Large intestine (tissue), 3 donors: ENCODE data around the gene LTF. TPM values are rescaled to one million over a fixed set of nuclear protein-coding genes. Genes with fewer than 3 reads are reported as not detected.

Experiments used
- DNase-seq, 2 donors: peaks; one replicate each; pipeline versions ENCODE4 v3.0.0 to v3.0.0-alpha.2; 2013
- H3K27ac ChIP-seq: one replicate; pipeline ENCODE4 v1.5.1; 2013; ENCODE audit warnings: low read length
- H3K27me3 ChIP-seq: 2 replicates; pipeline ENCODE4 v1.6.1; 2013; ENCODE audit warnings: low read length; ENCODE audit not compliant: control insufficient read depth, insufficient read depth
- H3K36me3 ChIP-seq: 2 replicates; pipeline ENCODE4 v1.6.1; 2013; ENCODE audit warnings: low read length; ENCODE audit not compliant: control insufficient read depth, insufficient read depth
- H3K4me1 ChIP-seq: one replicate; pipeline ENCODE4 v1.6.1; 2013; ENCODE audit warnings: low read length; ENCODE audit not compliant: control insufficient read depth, insufficient read depth
- H3K4me3 ChIP-seq: one replicate; pipeline ENCODE4 v1.5.1; 2013; ENCODE audit warnings: low read length
- H3K9me3 ChIP-seq: one replicate; pipeline ENCODE4 v1.6.1; 2013; ENCODE audit warnings: mild to moderate bottlenecking, low read depth, low read length, moderate library complexity; ENCODE audit not compliant: control insufficient read depth
- WGBS: methylation state at CpG from one replicate; pipeline ENCODE4 v1.1.5; 2013; ENCODE audit warnings: low lambda C conversion rate; ENCODE audit not compliant: insufficient coverage; 5-methylcytosine and 5-hydroxymethylcytosine counted together
- polyA plus RNA-seq: library from polyadenylated mRNA; unstranded; fragments of 120-200 nt; gene quantifications from one replicate; pipeline ENCODE4 v1.2.1, GENCODE V29; 2013

Gene LTF
- polyA plus RNA-seq, 1 donor, result 2.6 TPM

GRCh38 chr3:46413951-46414350 is 50.8 kb downstream of the LTF start:
- Histone ChIP-seq H3K36me3 (no peaks in the 10 kb centered on the region), H3K4me3 (no peak overlapping the region), H3K27ac (no peak overlapping the region), H3K4me1 (peaks cover 21% of the 10 kb centered on the region), H3K27me3 (no peaks in the 10 kb centered on the region), H3K9me3 (no peaks in the 10 kb centered on the region)
- DNase-seq, result no peak
- 100% methylated on average over 3 of the region's 5 CpGs for WGBS

- H3K36me3 ChIP-seq, result no peaks in the 10 kb centered on the region
- peaks cover 24% of the 10 kb centered on the region for H3K4me1 ChIP-seq
- no peak for DNase-seq
- H3K9me3 ChIP-seq, result no peaks in the 10 kb centered on the region
- WGBS, result no CpG with 5 or more reads among the region's 3 CpGs
- no peak overlapping the region for H3K27ac ChIP-seq
- no peaks in the 10 kb centered on the region for H3K27me3 ChIP-seq
- no peak overlapping the region for H3K4me3 ChIP-seq
Measured at GRCh38 chr3:46412786-46413298, 51.9 kb downstream of the LTF start.

GRCh38 chr3:46411271-46411670 is 53.4 kb downstream of the LTF start:
- Histone ChIP-seq H3K27ac (no peak overlapping the region), H3K9me3 (no peaks in the 10 kb centered on the region), H3K36me3 (no peaks in the 10 kb centered on the region), H3K27me3 (no peaks in the 10 kb centered on the region), H3K4me3 (no peak overlapping the region), H3K4me1 (peaks cover 25% of the 10 kb centered on the region)
- 92% methylated on average over 2 of the region's 2 CpGs for WGBS
- no peak for DNase-seq

- Histone ChIP-seq H3K27ac (no peak overlapping the region), H3K9me3 (no peaks in the 10 kb centered on the region), H3K4me3 (no peak overlapping the region), H3K36me3 (no peaks in the 10 kb centered on the region), H3K27me3 (no peaks in the 10 kb centered on the region), H3K4me1 (peaks cover 25% of the 10 kb centered on the region)
- no peak for DNase-seq
- WGBS, result no CpG with 5 or more reads among the region's 2 CpGs
Measured at GRCh38 chr3:46410669-46411068, 54.0 kb downstream of the LTF start.

GRCh38 chr3:46409739-46410489 is 54.8 kb downstream of the LTF start:
- Histone ChIP-seq H3K4me3 (no peak overlapping the region), H3K27me3 (no peaks in the 10 kb centered on the region), H3K27ac (no peak overlapping the region), H3K9me3 (no peaks in the 10 kb centered on the region), H3K36me3 (no peaks in the 10 kb centered on the region), H3K4me1 (peaks cover 26% of the 10 kb centered on the region)
- DNase-seq, result no peak
- 100% methylated on average over 1 of the region's 9 CpGs for WGBS

GRCh38 chr3:46408853-46409252 is 55.9 kb downstream of the LTF start:
- WGBS, result 100% methylated on average over 2 of the region's 7 CpGs
- H3K4me3 ChIP-seq, result no peak overlapping the region
- no peak for DNase-seq

GRCh38 chr3:46407970-46408369 is 56.7 kb downstream of the LTF start:
- no CpG with 5 or more reads among the region's 7 CpGs for WGBS
- no peaks in the 10 kb centered on the region for H3K36me3 ChIP-seq
- H3K27ac ChIP-seq, result peak overlapping the region; percentile 98
- peak overlapping the region; percentile 49 for H3K4me3 ChIP-seq
- H3K27me3 ChIP-seq, result no peaks in the 10 kb centered on the region
- no peaks in the 10 kb centered on the region for H3K9me3 ChIP-seq
- peak in 1 of 2 donors; percentile 27 for DNase-seq
- peaks cover 37% of the 10 kb centered on the region for H3K4me1 ChIP-seq

More at GRCh38 chr3:46408853-46409252, 55.9 kb downstream of the LTF start:
- Histone ChIP-seq H3K27me3 (no peaks in the 10 kb centered on the region), H3K27ac (no peak overlapping the region), H3K9me3 (no peaks in the 10 kb centered on the region), H3K4me1 (peaks cover 33% of the 10 kb centered on the region), H3K36me3 (no peaks in the 10 kb centered on the region)

- Histone ChIP-seq H3K4me3 (peak within 1 kb of the TSS; percentile 49), H3K9me3 (no peaks in the 10 kb centered on the region), H3K36me3 (no peaks in the 10 kb centered on the region), H3K27me3 (no peaks in the 10 kb centered on the region), H3K27ac (peak within 1 kb of the TSS; percentile 98), H3K4me1 (peaks cover 37% of the 10 kb centered on the region)
- no CpG with 5 or more reads among the region's 20 CpGs for WGBS
- peak; percentile 94 to 96 for DNase-seq
Measured at GRCh38 chr3:46406788-46407611, 57.7 kb downstream of the LTF start, which contains the start of the genes CCR5AS and CCRL2. Gene CCR5AS, minus strand, starts transcription at chr3:46407066. Gene CCRL2, plus strand, starts transcription at chr3:46407259. Its CDS starts 821 bp downstream, at chr3:46408080.

- WGBS, result 60% methylated on average over 1 of the region's 4 CpGs
- no peak overlapping the region for H3K4me3 ChIP-seq
- peaks cover 37% of the 10 kb centered on the region for H3K4me1 ChIP-seq
- H3K27me3 ChIP-seq, result no peaks in the 10 kb centered on the region
- H3K36me3 ChIP-seq, result no peaks in the 10 kb centered on the region
- DNase-seq, result no peak
- H3K9me3 ChIP-seq, result no peaks in the 10 kb centered on the region
- peak overlapping the region; percentile 98 for H3K27ac ChIP-seq
Measured at GRCh38 chr3:46406443-46406787, 58.3 kb downstream of the LTF start.

GRCh38 chr3:46405301-46406019 is 59.2 kb downstream of the LTF start:
- Histone ChIP-seq H3K27me3 (no peaks in the 10 kb centered on the region), H3K36me3 (no peaks in the 10 kb centered on the region), H3K27ac (peak overlapping the region; percentile 98), H3K4me3 (no peak overlapping the region), H3K4me1 (peaks cover 37% of the 10 kb centered on the region), H3K9me3 (no peaks in the 10 kb centered on the region)
- peak; percentile 92 to 97 for DNase-seq
- WGBS, result 4% methylated on average over 3 of the region's 11 CpGs
